OCI-LY7 (cell line): ENCODE data around the gene RAD21L1.

Experiments
- CTCF ChIP-seq: fragments of 200-600 bp; sonication (generic); conservative IDR thresholded peaks from 2 replicates; pipeline ENCODE4 v1.5.1; 2014; ENCODE audit warnings: mild to moderate bottlenecking, antibody characterized with exemption, low read length, moderate library complexity, mixed read lengths
- EZH2phosphoT487 ChIP-seq: fragments of 200-600 bp; sonication (generic); IDR thresholded peaks from 2 replicates; pipeline ENCODE4 v1.6.1; 2018; ENCODE audit warnings: low read depth, borderline replicate concordance, mild to moderate bottlenecking, mixed run types, antibody characterized with exemption, low read length, moderate library complexity, mixed read lengths

GRCh38 chr20:1300083-1300840 lies 74.4 kb downstream of the RAD21L1 start:
- TF ChIP-seq CTCF = no peak
- TF ChIP-seq EZH2phosphoT487 = no peak
